Neural progenitor cell (in vitro differentiated cells): ENCODE measurements around the gene BMERB1. TPM values are rescaled to one million over a fixed set of nuclear protein-coding genes. Genes with fewer than 3 reads are reported as not detected.

Experiments
- DNase-seq: peaks from one replicate; pipeline ENCODE4 v3.0.0-alpha.2; 2016; ENCODE audit warnings: low spot score
- H2AFZ ChIP-seq: fragments of 200-600 bp; sonication (generic); replicated peaks from 2 replicates; pipeline ENCODE4 v1.6.1; 2016; ENCODE audit warnings: antibody characterized with exemption
- H3F3A ChIP-seq: fragments of 200-600 bp; sonication (generic); 2 replicates; pipeline ENCODE4 v1.6.1; 2016; ENCODE audit warnings: antibody characterized with exemption, low read depth
- H3K27ac ChIP-seq: fragments of 200-600 bp; sonication (generic); 2 replicates; pipeline ENCODE4 v1.5.1; 2016; ENCODE audit warnings: mild to moderate bottlenecking
- H3K27me3 ChIP-seq: fragments of 200-600 bp; sonication (generic); 2 replicates; pipeline ENCODE4 v1.6.1; 2016; ENCODE audit warnings: mild to moderate bottlenecking, moderate library complexity
- H3K36me3 ChIP-seq: fragments of 200-600 bp; sonication (generic); 2 replicates; pipeline ENCODE4 v1.5.1; 2016
- H3K4me1 ChIP-seq: fragments of 200-600 bp; sonication (generic); 2 replicates; pipeline ENCODE4 v1.6.1; 2016; ENCODE audit warnings: mixed run types
- H3K4me2 ChIP-seq: fragments of 200-600 bp; sonication (generic); 2 replicates; pipeline ENCODE4 v1.6.1; 2016
- H3K4me3 ChIP-seq: fragments of 200-600 bp; sonication (generic); 2 replicates; pipeline ENCODE4 v1.5.1; 2016
- H3K79me2 ChIP-seq: fragments of 200-600 bp; sonication (generic); 2 replicates; pipeline ENCODE4 v1.6.1; 2016; ENCODE audit warnings: low read depth
- H3K9ac ChIP-seq: fragments of 200-600 bp; sonication (generic); 2 replicates; pipeline ENCODE4 v1.6.1; 2016
- H3K9me3 ChIP-seq: fragments of 200-600 bp; sonication (generic); 2 replicates; pipeline ENCODE4 v1.5.1; 2016; ENCODE audit warnings: low read depth
- H4K20me1 ChIP-seq: fragments of 200-600 bp; sonication (generic); 2 replicates; pipeline ENCODE4 v1.6.1; 2016; ENCODE audit warnings: low read depth
- H3K27ac Mint-ChIP-seq: 3 replicates; pipeline ENCODE4 v1.8.0; 2021; ENCODE audit warnings: mixed read lengths
- H3K27me3 Mint-ChIP-seq: 2 replicates; pipeline ENCODE4 v1.8.0; 2022; ENCODE audit warnings: low read depth, mild to moderate bottlenecking, inconsistent platforms, moderate library complexity, mixed read lengths; ENCODE audit not compliant: insufficient read depth
- H3K36me3 Mint-ChIP-seq: 3 replicates; pipeline ENCODE4 v1.8.0; 2021; ENCODE audit warnings: mixed read lengths
- H3K4me1 Mint-ChIP-seq: 3 replicates; pipeline ENCODE4 v1.8.0; 2021; ENCODE audit warnings: mixed read lengths
- H3K4me3 Mint-ChIP-seq: 3 replicates; pipeline ENCODE4 v1.8.0; 2021; ENCODE audit warnings: mild to moderate bottlenecking, moderate library complexity, mixed read lengths
- H3K9me3 Mint-ChIP-seq: 3 replicates; pipeline ENCODE4 v1.8.0; 2020; ENCODE audit warnings: mixed read lengths
- EZH2 ChIP-seq: fragments of 200-600 bp; sonication (generic); IDR thresholded peaks from 2 replicates; pipeline ENCODE4 v1.6.1; 2017; ENCODE audit warnings: antibody characterized with exemption, mild to moderate bottlenecking, moderate library complexity
- EZH2phosphoT487 ChIP-seq: fragments of 200-600 bp; sonication (generic); IDR thresholded peaks from 2 replicates; pipeline ENCODE4 v1.6.1; 2017; ENCODE audit warnings: antibody characterized with exemption
- total RNA-seq: library from RNA; depleted of rRNA; stranded (reverse); fragments of >200 nt; gene quantifications from 2 replicates; pipeline ENCODE4 v1.2.3, GENCODE V29; 2015; ENCODE audit warnings: low replicate concordance
- TF ChIP-seq, protein P1 (sequence below): fragments of 200-600 bp; sonication (generic); IDR thresholded peaks from 2 replicates; pipeline ENCODE4 v1.5.1; 2017; ENCODE audit warnings: antibody characterized with exemption, mild to moderate bottlenecking

The BMERB1 gene
- total RNA-seq, 1 donor from 2014 or later, result 39.0 TPM

DNA sequence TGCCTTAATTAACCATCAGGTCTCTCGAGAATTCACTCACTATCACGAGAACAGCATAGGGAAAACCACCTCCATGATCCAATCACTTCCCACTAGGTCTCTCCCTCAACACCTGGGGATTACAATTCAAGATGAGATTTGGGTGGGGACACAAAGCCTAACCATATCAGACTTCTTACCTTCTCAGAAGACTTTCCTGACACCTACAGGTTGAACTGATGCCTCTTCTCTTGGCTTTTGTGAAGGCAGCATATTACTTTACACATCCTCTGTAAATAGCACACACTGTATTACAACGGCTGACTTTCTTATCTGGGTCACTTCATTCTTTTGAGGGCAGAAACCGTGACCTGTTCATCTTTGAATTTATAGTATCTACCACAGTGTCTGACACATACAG lies 23.6 kb downstream of the BMERB1 start:
- Histone ChIP-seq H3K9ac (no peak overlapping the region), H3K9me3 (no peaks in the 10 kb centered on the region), H3K27ac (no peak overlapping the region), H3K27me3 (no peaks in the 10 kb centered on the region), H3K4me1 (no peaks in the 10 kb centered on the region), H3K4me3 (no peak overlapping the region), H4K20me1 (peaks cover 10% of the 10 kb centered on the region), H3F3A (no peaks in the 10 kb centered on the region), H2AFZ (no peak overlapping the region), H3K36me3 (no peaks in the 10 kb centered on the region), H3K79me2 (no peaks in the 10 kb centered on the region), H3K4me2 (no peak overlapping the region)
- Mint-ChIP-seq H3K27ac (no peak overlapping the region), H3K4me1 (no peaks in the 10 kb centered on the region), H3K36me3 (no peaks in the 10 kb centered on the region), H3K27me3 (peaks cover 4% of the 10 kb centered on the region), H3K4me3 (no peak overlapping the region), H3K9me3 (no peaks in the 10 kb centered on the region)
- DNase-seq, result no peak
- TF ChIP-seq EZH2phosphoT487 (no peak), EZH2 (no peak)
- TF ChIP-seq, protein P1, sequence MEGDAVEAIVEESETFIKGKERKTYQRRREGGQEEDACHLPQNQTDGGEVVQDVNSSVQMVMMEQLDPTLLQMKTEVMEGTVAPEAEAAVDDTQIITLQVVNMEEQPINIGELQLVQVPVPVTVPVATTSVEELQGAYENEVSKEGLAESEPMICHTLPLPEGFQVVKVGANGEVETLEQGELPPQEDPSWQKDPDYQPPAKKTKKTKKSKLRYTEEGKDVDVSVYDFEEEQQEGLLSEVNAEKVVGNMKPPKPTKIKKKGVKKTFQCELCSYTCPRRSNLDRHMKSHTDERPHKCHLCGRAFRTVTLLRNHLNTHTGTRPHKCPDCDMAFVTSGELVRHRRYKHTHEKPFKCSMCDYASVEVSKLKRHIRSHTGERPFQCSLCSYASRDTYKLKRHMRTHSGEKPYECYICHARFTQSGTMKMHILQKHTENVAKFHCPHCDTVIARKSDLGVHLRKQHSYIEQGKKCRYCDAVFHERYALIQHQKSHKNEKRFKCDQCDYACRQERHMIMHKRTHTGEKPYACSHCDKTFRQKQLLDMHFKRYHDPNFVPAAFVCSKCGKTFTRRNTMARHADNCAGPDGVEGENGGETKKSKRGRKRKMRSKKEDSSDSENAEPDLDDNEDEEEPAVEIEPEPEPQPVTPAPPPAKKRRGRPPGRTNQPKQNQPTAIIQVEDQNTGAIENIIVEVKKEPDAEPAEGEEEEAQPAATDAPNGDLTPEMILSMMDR, result no peak

DNA sequence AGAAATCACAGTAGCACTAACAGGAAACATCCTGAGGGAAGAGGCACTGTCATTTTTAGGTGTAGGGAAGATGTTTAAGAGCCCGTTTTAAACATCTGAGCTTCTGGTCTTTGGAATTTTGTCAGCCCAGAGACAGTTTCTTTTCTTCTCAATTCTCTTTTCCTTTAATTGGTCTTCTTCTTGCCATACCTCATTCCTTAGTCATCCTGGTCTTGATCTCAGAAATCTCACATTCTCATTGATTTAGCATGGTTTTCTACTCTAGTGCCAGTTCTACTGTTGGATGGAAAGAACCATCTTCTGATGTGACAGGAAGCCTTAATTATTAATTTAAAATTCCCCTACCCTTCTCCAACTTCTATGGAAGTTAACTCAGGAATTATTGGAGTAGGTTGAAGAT lies 25.4 kb downstream of the BMERB1 start:
- no peak overlapping the region for H3K4me3 Mint-ChIP-seq
- Histone ChIP-seq H3K4me2 (no peak overlapping the region), H4K20me1 (peaks cover 10% of the 10 kb centered on the region), H3K79me2 (no peaks in the 10 kb centered on the region), H3F3A (no peaks in the 10 kb centered on the region), H3K9ac (no peak overlapping the region), H3K36me3 (no peaks in the 10 kb centered on the region), H3K27me3 (no peaks in the 10 kb centered on the region), H3K9me3 (no peaks in the 10 kb centered on the region), H3K27ac (no peak overlapping the region), H3K4me1 (no peaks in the 10 kb centered on the region), H3K4me3 (no peak overlapping the region), H2AFZ (no peak overlapping the region)
- H3K9me3 Mint-ChIP-seq, result no peaks in the 10 kb centered on the region
- peaks cover 4% of the 10 kb centered on the region for H3K27me3 Mint-ChIP-seq
- DNase-seq, result no peak
- no peak overlapping the region for H3K27ac Mint-ChIP-seq
- no peaks in the 10 kb centered on the region for H3K4me1 Mint-ChIP-seq
- TF ChIP-seq, protein P1, result no peak
- TF ChIP-seq EZH2, result no peak
- TF ChIP-seq EZH2phosphoT487, result no peak
- no peaks in the 10 kb centered on the region for H3K36me3 Mint-ChIP-seq

DNA sequence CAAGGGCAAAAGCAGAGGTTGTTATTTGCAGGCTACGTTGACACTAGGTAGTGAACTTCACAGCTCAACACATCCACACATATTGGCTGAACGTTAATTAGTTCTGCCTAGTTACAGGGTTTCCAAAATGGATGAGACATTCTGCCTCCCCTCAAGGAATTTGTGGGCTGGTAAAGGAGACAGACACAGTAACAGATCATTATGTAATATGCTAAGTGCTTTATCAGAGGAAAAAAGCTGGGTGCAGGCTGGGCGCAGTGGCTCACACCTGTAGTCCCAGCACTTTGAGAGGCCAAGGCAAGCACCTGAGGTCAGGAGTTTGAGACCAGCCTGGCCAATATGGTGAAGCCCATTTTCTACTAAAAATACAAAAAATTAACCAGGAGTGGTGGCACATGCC lies 26.2 kb downstream of the BMERB1 start:
- Histone ChIP-seq H3F3A (no peaks in the 10 kb centered on the region), H3K79me2 (no peaks in the 10 kb centered on the region), H3K27ac (no peak overlapping the region), H3K4me3 (no peak overlapping the region), H3K4me2 (no peak overlapping the region), H3K27me3 (no peaks in the 10 kb centered on the region), H4K20me1 (peaks cover 7% of the 10 kb centered on the region), H3K4me1 (no peaks in the 10 kb centered on the region), H3K9me3 (no peaks in the 10 kb centered on the region), H3K9ac (no peak overlapping the region), H3K36me3 (no peaks in the 10 kb centered on the region), H2AFZ (no peak overlapping the region)
- TF ChIP-seq, protein P1, result no peak
- no peak for TF ChIP-seq EZH2
- TF ChIP-seq EZH2phosphoT487, result no peak
- Mint-ChIP-seq H3K27ac (no peak overlapping the region), H3K4me1 (no peaks in the 10 kb centered on the region), H3K36me3 (no peaks in the 10 kb centered on the region), H3K9me3 (no peaks in the 10 kb centered on the region), H3K4me3 (no peak overlapping the region), H3K27me3 (peaks cover 4% of the 10 kb centered on the region)
- no peak for DNase-seq
